Measurements from ENCODE around the gene RAP1GDS1. TPM values are rescaled to one million over a fixed set of nuclear protein-coding genes. Genes with fewer than 3 reads are reported as not detected.
A peak's percentile ranks its signal among the peaks of the same experiment; 100 is the strongest.
"Not testable (repeated sequence)": the region's sequence is repeated elsewhere in the genome, so short reads cannot be mapped to it uniquely, and the experiment has no call there.

The RAP1GDS1 gene
- polyA plus RNA-seq, 6 donors from 2014 or later: 29.0 to 52.2 (median 36.4) TPM

GRCh38 chr4:98377559-98377958 lies 116.4 kb downstream of the RAP1GDS1 start:
- no peaks in the 10 kb centered on the region for H3K27me3 Mint-ChIP-seq
- ATAC-seq (ENCODE audit: low read depth in 2 of 2): no peak
- no peak overlapping the region for H3K4me3 Mint-ChIP-seq
- peaks cover 0 to 8% of the 10 kb centered on the region in 2 donors for H3K36me3 Mint-ChIP-seq
- H3K9me3 Mint-ChIP-seq: no peaks in the 10 kb centered on the region
- H3K4me1 Mint-ChIP-seq: peaks cover 8 to 28% (median 12%) of the 10 kb centered on the region in 3 donors
- H3K27ac Mint-ChIP-seq: peak overlapping the region in 2 of 6 donors; percentile 32 to 52
- DNase-seq: no peak

GRCh38 chr4:98381306-98381705 lies 120.1 kb downstream of the RAP1GDS1 start:
- Mint-ChIP-seq H3K9me3 (no peaks in the 10 kb centered on the region), H3K4me1 (peaks cover 18 to 31% (median 23%) of the 10 kb centered on the region in 3 donors), H3K27me3 (no peaks in the 10 kb centered on the region), H3K36me3 (no peaks in the 10 kb centered on the region), H3K4me3 (no peak overlapping the region), H3K27ac (peak overlapping the region in 2 of 6 donors; percentile 22 to 64)
- DNase-seq (no peak), ATAC-seq (ENCODE audit: low read depth in 2 of 2) (no peak)

- no peaks in the 10 kb centered on the region for H3K27me3 Mint-ChIP-seq
- H3K9me3 Mint-ChIP-seq: no peaks in the 10 kb centered on the region
- ATAC-seq (ENCODE audit: low read depth in 2 of 2) (peak; percentile 62 to 79), DNase-seq (no peak)
- H3K27ac Mint-ChIP-seq: peak overlapping the region in 1 of 6 donors; percentile 18
- peaks cover 8 to 11% of the 10 kb centered on the region in 2 donors for H3K36me3 Mint-ChIP-seq
- H3K4me1 Mint-ChIP-seq: peaks cover 19 to 25% (median 20%) of the 10 kb centered on the region in 3 donors
- peak overlapping the region in 1 of 8 donors; percentile 2 for H3K4me3 Mint-ChIP-seq
These were observed 122.4 kb downstream of the RAP1GDS1 start for GRCh38 chr4:98383431-98384106.

- Mint-ChIP-seq H3K36me3 (peaks cover 8 to 11% of the 10 kb centered on the region in 2 donors), H3K9me3 (no peaks in the 10 kb centered on the region), H3K27me3 (no peaks in the 10 kb centered on the region), H3K27ac (no peak overlapping the region), H3K4me1 (peaks cover 14 to 20% (median 20%) of the 10 kb centered on the region in 3 donors), H3K4me3 (no peak overlapping the region)
- DNase-seq (no peak), ATAC-seq (ENCODE audit: low read depth in 2 of 2) (no peak)
These were observed 124.6 kb downstream of the RAP1GDS1 start for GRCh38 chr4:98385831-98386230.

- H3K4me1 Mint-ChIP-seq: peaks cover 12 to 16% (median 14%) of the 10 kb centered on the region in 3 donors
- H3K36me3 Mint-ChIP-seq: peaks cover 8 to 11% of the 10 kb centered on the region in 2 donors
- H3K27me3 Mint-ChIP-seq: no peaks in the 10 kb centered on the region
- DNase-seq (no peak), ATAC-seq (ENCODE audit: low read depth in 2 of 2) (no peak)
- peak overlapping the region in 1 of 6 donors; percentile 62 for H3K27ac Mint-ChIP-seq
- H3K4me3 Mint-ChIP-seq: no peak overlapping the region
- H3K9me3 Mint-ChIP-seq: no peaks in the 10 kb centered on the region
These were observed 126.3 kb downstream of the RAP1GDS1 start for GRCh38 chr4:98387345-98388026.

GRCh38 chr4:98394134-98394533 lies 132.9 kb downstream of the RAP1GDS1 start:
- DNase-seq: no peak
- Mint-ChIP-seq H3K4me3 (no peak overlapping the region), H3K36me3 (peaks cover 21 to 23% of the 10 kb centered on the region in 2 donors)

GRCh38 chr4:98399915-98400314 lies 138.7 kb downstream of the RAP1GDS1 start:
- H3K27ac Mint-ChIP-seq: peak overlapping the region in 1 of 6 donors; percentile 28
- no peak overlapping the region for H3K4me3 Mint-ChIP-seq
- peaks cover 2 to 14% (median 6%) of the 10 kb centered on the region in 7 donors for H3K9me3 Mint-ChIP-seq
- peaks cover 0 to 9% (median 4%) of the 10 kb centered on the region in 3 donors for H3K4me1 Mint-ChIP-seq
- ATAC-seq (ENCODE audit: low read depth in 2 of 2): no peak
- peaks cover 17 to 23% of the 10 kb centered on the region in 2 donors for H3K36me3 Mint-ChIP-seq
- DNase-seq: no peak
- no peaks in the 10 kb centered on the region for H3K27me3 Mint-ChIP-seq

More at GRCh38 chr4:98394134-98394533, 132.9 kb downstream of the RAP1GDS1 start:
- peaks cover 2 to 12% (median 3%) of the 10 kb centered on the region in 7 donors for H3K9me3 Mint-ChIP-seq
- ATAC-seq (ENCODE audit: low read depth in 2 of 2): no peak
- H3K27me3 Mint-ChIP-seq: no peaks in the 10 kb centered on the region
- no peak overlapping the region for H3K27ac Mint-ChIP-seq
- peaks cover 0 to 4% (median 4%) of the 10 kb centered on the region in 3 donors for H3K4me1 Mint-ChIP-seq

GRCh38 chr4:98406819-98407218 lies 145.6 kb downstream of the RAP1GDS1 start:
- Mint-ChIP-seq H3K4me3 (no peak overlapping the region), H3K36me3 (peaks cover 18 to 19% of the 10 kb centered on the region in 2 donors), H3K4me1 (no peaks in the 10 kb centered on the region), H3K27me3 (no peaks in the 10 kb centered on the region), H3K9me3 (peaks cover 0 to 9% (median 3%) of the 10 kb centered on the region in 7 donors), H3K27ac (no peak overlapping the region)
- no peak for DNase-seq
- ATAC-seq (ENCODE audit: low read depth in 2 of 2): no peak

- H3K27ac Mint-ChIP-seq: no peak overlapping the region
These were observed 150.5 kb downstream of the RAP1GDS1 start for GRCh38 chr4:98411731-98412130.

GRCh38 chr4:98416844-98417243 lies 155.7 kb downstream of the RAP1GDS1 start:
- no peaks in the 10 kb centered on the region for H3K27me3 Mint-ChIP-seq

More at GRCh38 chr4:98411731-98412130, 150.5 kb downstream of the RAP1GDS1 start:
- peak overlapping the region in 1 of 8 donors; percentile 3 for H3K4me3 Mint-ChIP-seq
- H3K4me1 Mint-ChIP-seq: no peaks in the 10 kb centered on the region
- no peak for ATAC-seq (ENCODE audit: low read depth in 2 of 2)
- H3K9me3 Mint-ChIP-seq: peaks cover 4 to 17% (median 12%) of the 10 kb centered on the region in 7 donors
- no peaks in the 10 kb centered on the region for H3K27me3 Mint-ChIP-seq
- DNase-seq: no peak
- peaks cover 22 to 31% of the 10 kb centered on the region in 2 donors for H3K36me3 Mint-ChIP-seq

GRCh38 chr4:98420151-98420550 lies 159.0 kb downstream of the RAP1GDS1 start:
- Mint-ChIP-seq H3K36me3 (peaks cover 26 to 51% of the 10 kb centered on the region in 2 donors), H3K27ac (peak overlapping the region in 1 of 6 donors; percentile 26)
- not testable (repeated sequence) for ATAC-seq (ENCODE audit: low read depth in 2 of 2); H3K4me3 Mint-ChIP-seq; H3K27me3 Mint-ChIP-seq; H3K9me3 Mint-ChIP-seq; H3K4me1 Mint-ChIP-seq; DNase-seq

More at GRCh38 chr4:98416844-98417243, 155.7 kb downstream of the RAP1GDS1 start:
- H3K27ac Mint-ChIP-seq: no peak overlapping the region
- no peak overlapping the region for H3K4me3 Mint-ChIP-seq
- ATAC-seq (ENCODE audit: low read depth in 2 of 2) (no peak), DNase-seq (no peak)
- H3K9me3 Mint-ChIP-seq: peaks cover 4 to 12% (median 8%) of the 10 kb centered on the region in 7 donors
- H3K4me1 Mint-ChIP-seq: no peaks in the 10 kb centered on the region
- H3K36me3 Mint-ChIP-seq: peaks cover 20 to 42% of the 10 kb centered on the region in 2 donors

GRCh38 chr4:98421111-98421510 lies 159.9 kb downstream of the RAP1GDS1 start:
- DNase-seq (no peak), ATAC-seq (ENCODE audit: low read depth in 2 of 2) (no peak)
- Mint-ChIP-seq H3K4me1 (peaks cover 10 to 14% (median 10%) of the 10 kb centered on the region in 3 donors), H3K27ac (no peak overlapping the region), H3K36me3 (peaks cover 29 to 52% of the 10 kb centered on the region in 2 donors), H3K4me3 (no peak overlapping the region), H3K9me3 (peaks cover 0 to 10% (median 2%) of the 10 kb centered on the region in 7 donors), H3K27me3 (no peaks in the 10 kb centered on the region)

- H3K36me3 Mint-ChIP-seq: peaks cover 34 to 47% of the 10 kb centered on the region in 2 donors
- H3K9me3 Mint-ChIP-seq: peaks cover 0 to 11% (median 5%) of the 10 kb centered on the region in 7 donors
- DNase-seq (no peak), ATAC-seq (ENCODE audit: low read depth in 2 of 2) (no peak)
- no peaks in the 10 kb centered on the region for H3K27me3 Mint-ChIP-seq
- peak overlapping the region in 1 of 6 donors; percentile 3 for H3K27ac Mint-ChIP-seq
- peaks cover 14 to 23% (median 22%) of the 10 kb centered on the region in 3 donors for H3K4me1 Mint-ChIP-seq
- H3K4me3 Mint-ChIP-seq: no peak overlapping the region
These were observed 161.8 kb downstream of the RAP1GDS1 start for GRCh38 chr4:98423009-98423408.
